ENCODE measurements around the gene SLX1A.
"Not testable (repeated sequence)": the region's sequence is repeated elsewhere in the genome, so short reads cannot be mapped to it uniquely, and the experiment has no call there.

Gene SLX1A

GRCh38 chr16:30166202-30166902, 27.3 kb upstream of the SLX1A start:
- H3K9ac ChIP-seq (ENCODE audit: low read length), result no peak overlapping the region
- no peaks in the 10 kb centered on the region for H3K27me3 ChIP-seq (ENCODE audit: control insufficient read depth in 1 of 2, insufficient read depth in 2 of 2, low read length in 2 of 2)
- H3K9me3 ChIP-seq (ENCODE audit: low read length), result no peaks in the 10 kb centered on the region
- no peak overlapping the region for H3K27ac ChIP-seq (ENCODE audit: low read depth, low read length)
- H3K4me3 ChIP-seq (ENCODE audit: low read depth in 1 of 2, low read length in 2 of 2), result no peak overlapping the region
- no peaks in the 10 kb centered on the region for H3K36me3 ChIP-seq (ENCODE audit: insufficient read depth, low read length)
- no peaks in the 10 kb centered on the region for H3K4me1 ChIP-seq (ENCODE audit: insufficient read depth, low read length)

GRCh38 chr16:30168746-30169145, 24.9 kb upstream of the SLX1A start:
- H3K9ac ChIP-seq (ENCODE audit: low read length); H3K36me3 ChIP-seq (ENCODE audit: insufficient read depth, low read length); H3K4me3 ChIP-seq (ENCODE audit: low read depth in 1 of 2, low read length in 2 of 2): not testable (repeated sequence)

GRCh38 chr16:30169416-30169815, 24.3 kb upstream of the SLX1A start:
- H3K4me1 ChIP-seq (ENCODE audit: insufficient read depth, low read length); H3K9me3 ChIP-seq (ENCODE audit: low read length); H3K9ac ChIP-seq (ENCODE audit: low read length); H3K27me3 ChIP-seq (ENCODE audit: control insufficient read depth in 1 of 2, insufficient read depth in 2 of 2, low read length in 2 of 2); H3K36me3 ChIP-seq (ENCODE audit: insufficient read depth, low read length); H3K27ac ChIP-seq (ENCODE audit: low read depth, low read length); H3K4me3 ChIP-seq (ENCODE audit: low read depth in 1 of 2, low read length in 2 of 2): not testable (repeated sequence)

More at GRCh38 chr16:30168746-30169145, 24.9 kb upstream of the SLX1A start:
- H3K27ac ChIP-seq (ENCODE audit: low read depth, low read length); H3K4me1 ChIP-seq (ENCODE audit: insufficient read depth, low read length); H3K9me3 ChIP-seq (ENCODE audit: low read length); H3K27me3 ChIP-seq (ENCODE audit: control insufficient read depth in 1 of 2, insufficient read depth in 2 of 2, low read length in 2 of 2): not testable (repeated sequence)

GRCh38 chr16:30170145-30170544, 23.5 kb upstream of the SLX1A start:
- H3K9me3 ChIP-seq (ENCODE audit: low read length); H3K27ac ChIP-seq (ENCODE audit: low read depth, low read length); H3K4me1 ChIP-seq (ENCODE audit: insufficient read depth, low read length); H3K4me3 ChIP-seq (ENCODE audit: low read depth in 1 of 2, low read length in 2 of 2); H3K36me3 ChIP-seq (ENCODE audit: insufficient read depth, low read length); H3K27me3 ChIP-seq (ENCODE audit: control insufficient read depth in 1 of 2, insufficient read depth in 2 of 2, low read length in 2 of 2); H3K9ac ChIP-seq (ENCODE audit: low read length): not testable (repeated sequence)

- H3K27ac ChIP-seq (ENCODE audit: low read depth, low read length), result no peak overlapping the region
- H3K4me1 ChIP-seq (ENCODE audit: insufficient read depth, low read length), result no peaks in the 10 kb centered on the region
- no peak overlapping the region for H3K9ac ChIP-seq (ENCODE audit: low read length)
- no peaks in the 10 kb centered on the region for H3K36me3 ChIP-seq (ENCODE audit: insufficient read depth, low read length)
- H3K9me3 ChIP-seq (ENCODE audit: low read length), result no peaks in the 10 kb centered on the region
- H3K4me3 ChIP-seq (ENCODE audit: low read depth in 1 of 2, low read length in 2 of 2), result no peak overlapping the region
- H3K27me3 ChIP-seq (ENCODE audit: control insufficient read depth in 1 of 2, insufficient read depth in 2 of 2, low read length in 2 of 2), result no peaks in the 10 kb centered on the region
Observed at GRCh38 chr16:30173054-30173453, 20.6 kb upstream of the SLX1A start.

- H3K9ac ChIP-seq (ENCODE audit: low read length); H3K4me3 ChIP-seq (ENCODE audit: low read depth in 1 of 2, low read length in 2 of 2); H3K27me3 ChIP-seq (ENCODE audit: control insufficient read depth in 1 of 2, insufficient read depth in 2 of 2, low read length in 2 of 2): not testable (repeated sequence)
Observed at GRCh38 chr16:30176876-30177275, 16.8 kb upstream of the SLX1A start.

GRCh38 chr16:30179195-30179594, 14.5 kb upstream of the SLX1A start:
- Histone ChIP-seq H3K27ac (ENCODE audit: low read depth, low read length) (no peak overlapping the region), H3K9me3 (ENCODE audit: low read length) (no peaks in the 10 kb centered on the region)

More at GRCh38 chr16:30176876-30177275, 16.8 kb upstream of the SLX1A start:
- not testable (repeated sequence) for H3K9me3 ChIP-seq (ENCODE audit: low read length); H3K36me3 ChIP-seq (ENCODE audit: insufficient read depth, low read length); H3K4me1 ChIP-seq (ENCODE audit: insufficient read depth, low read length); H3K27ac ChIP-seq (ENCODE audit: low read depth, low read length)

GRCh38 chr16:30179931-30180330, 13.7 kb upstream of the SLX1A start:
- no peak overlapping the region for H3K27ac ChIP-seq (ENCODE audit: low read depth, low read length)
- no peaks in the 10 kb centered on the region for H3K27me3 ChIP-seq (ENCODE audit: control insufficient read depth in 1 of 2, insufficient read depth in 2 of 2, low read length in 2 of 2)
- H3K4me1 ChIP-seq (ENCODE audit: insufficient read depth, low read length), result no peaks in the 10 kb centered on the region

More at GRCh38 chr16:30179195-30179594, 14.5 kb upstream of the SLX1A start:
- Histone ChIP-seq H3K4me1 (ENCODE audit: insufficient read depth, low read length) (no peaks in the 10 kb centered on the region), H3K9ac (ENCODE audit: low read length) (no peak overlapping the region), H3K27me3 (ENCODE audit: control insufficient read depth in 1 of 2, insufficient read depth in 2 of 2, low read length in 2 of 2) (no peaks in the 10 kb centered on the region), H3K36me3 (ENCODE audit: insufficient read depth, low read length) (no peaks in the 10 kb centered on the region), H3K4me3 (ENCODE audit: low read depth in 1 of 2, low read length in 2 of 2) (no peak overlapping the region)

GRCh38 chr16:30180741-30181140, 12.9 kb upstream of the SLX1A start:
- H3K36me3 ChIP-seq (ENCODE audit: insufficient read depth, low read length), result no peaks in the 10 kb centered on the region
- no peak overlapping the region for H3K9ac ChIP-seq (ENCODE audit: low read length)
- H3K4me3 ChIP-seq (ENCODE audit: low read depth in 1 of 2, low read length in 2 of 2), result no peak overlapping the region
- no peak overlapping the region for H3K27ac ChIP-seq (ENCODE audit: low read depth, low read length)
- H3K27me3 ChIP-seq (ENCODE audit: control insufficient read depth in 1 of 2, insufficient read depth in 2 of 2, low read length in 2 of 2), result no peaks in the 10 kb centered on the region
- H3K9me3 ChIP-seq (ENCODE audit: low read length), result no peaks in the 10 kb centered on the region
- no peaks in the 10 kb centered on the region for H3K4me1 ChIP-seq (ENCODE audit: insufficient read depth, low read length)

More at GRCh38 chr16:30179931-30180330, 13.7 kb upstream of the SLX1A start:
- Histone ChIP-seq H3K9me3 (ENCODE audit: low read length) (no peaks in the 10 kb centered on the region), H3K36me3 (ENCODE audit: insufficient read depth, low read length) (no peaks in the 10 kb centered on the region), H3K9ac (ENCODE audit: low read length) (no peak overlapping the region), H3K4me3 (ENCODE audit: low read depth in 1 of 2, low read length in 2 of 2) (no peak overlapping the region)

GRCh38 chr16:30183233-30184095, 10.2 kb upstream of the SLX1A start, which contains the start of gene CORO1A:
Gene CORO1A, plus strand, starts transcription at chr16:30183602. Its CDS starts 1,608 bp downstream, at chr16:30185210.
- H3K9ac ChIP-seq (ENCODE audit: low read length), result peak within 1 kb of the TSS; percentile 28
- H3K27me3 ChIP-seq (ENCODE audit: control insufficient read depth in 1 of 2, insufficient read depth in 2 of 2, low read length in 2 of 2), result no peaks in the 10 kb centered on the region
- H3K36me3 ChIP-seq (ENCODE audit: insufficient read depth, low read length), result no peaks in the 10 kb centered on the region

GRCh38 chr16:30184096-30184890, 9.4 kb upstream of the SLX1A start:
- Histone ChIP-seq H3K36me3 (ENCODE audit: insufficient read depth, low read length) (no peaks in the 10 kb centered on the region), H3K27me3 (ENCODE audit: control insufficient read depth in 1 of 2, insufficient read depth in 2 of 2, low read length in 2 of 2) (no peaks in the 10 kb centered on the region), H3K9me3 (ENCODE audit: low read length) (no peaks in the 10 kb centered on the region), H3K9ac (ENCODE audit: low read length) (no peak overlapping the region), H3K27ac (ENCODE audit: low read depth, low read length) (no peak overlapping the region), H3K4me1 (ENCODE audit: insufficient read depth, low read length) (no peaks in the 10 kb centered on the region), H3K4me3 (ENCODE audit: low read depth in 1 of 2, low read length in 2 of 2) (peak overlapping the region in 1 of 2 donors; percentile 32)

More at GRCh38 chr16:30183233-30184095, 10.2 kb upstream of the SLX1A start, which contains the start of gene CORO1A:
- no peaks in the 10 kb centered on the region for H3K9me3 ChIP-seq (ENCODE audit: low read length)
- H3K4me3 ChIP-seq (ENCODE audit: low read depth in 1 of 2, low read length in 2 of 2), result peak within 1 kb of the TSS; percentile 45 to 50
- H3K27ac ChIP-seq (ENCODE audit: low read depth, low read length), result peak within 1 kb of the TSS; percentile 75
- no peaks in the 10 kb centered on the region for H3K4me1 ChIP-seq (ENCODE audit: insufficient read depth, low read length)
